ENCODE data around the gene SLC4A2. TPM values are rescaled to one million over a fixed set of nuclear protein-coding genes. Genes with fewer than 3 reads are reported as not detected.
A peak's percentile ranks its signal among the peaks of the same experiment; 100 is the strongest.

Gene SLC4A2
- total RNA-seq, 2 donors from 2014 or later: 50.1 to 147 TPM

GRCh38 chr7:151051108-151051507 is 8.3 kb upstream of the SLC4A2 start:
- H3K4me3 ChIP-seq: no peak overlapping the region
- H3K27me3 ChIP-seq: no peaks in the 10 kb centered on the region
- DNase-seq: peak; percentile 61 to 73 (median 63)

GRCh38 chr7:151053096-151053495 is 6.3 kb upstream of the SLC4A2 start:
- no peak for ATAC-seq
- intact Hi-C loops (cut with DNase I): no loop called here
- no peak for DNase-seq
- H3K4me1 ChIP-seq: peaks cover 20% of the 10 kb centered on the region
- H3K27me3 ChIP-seq: no peaks in the 10 kb centered on the region
- H3K27ac ChIP-seq: no peak overlapping the region
- H3K36me3 ChIP-seq (replicated peaks in 1 of 2; ENCODE audit: insufficient read depth in 1 of 2, low read depth in 2 of 2): no peaks in the 10 kb centered on the region
- no peak overlapping the region for H3K4me3 ChIP-seq
- TF ChIP-seq POLR2A (IDR thresholded peaks at IDR 0.05): no peak
- TF ChIP-seq, protein P1, sequence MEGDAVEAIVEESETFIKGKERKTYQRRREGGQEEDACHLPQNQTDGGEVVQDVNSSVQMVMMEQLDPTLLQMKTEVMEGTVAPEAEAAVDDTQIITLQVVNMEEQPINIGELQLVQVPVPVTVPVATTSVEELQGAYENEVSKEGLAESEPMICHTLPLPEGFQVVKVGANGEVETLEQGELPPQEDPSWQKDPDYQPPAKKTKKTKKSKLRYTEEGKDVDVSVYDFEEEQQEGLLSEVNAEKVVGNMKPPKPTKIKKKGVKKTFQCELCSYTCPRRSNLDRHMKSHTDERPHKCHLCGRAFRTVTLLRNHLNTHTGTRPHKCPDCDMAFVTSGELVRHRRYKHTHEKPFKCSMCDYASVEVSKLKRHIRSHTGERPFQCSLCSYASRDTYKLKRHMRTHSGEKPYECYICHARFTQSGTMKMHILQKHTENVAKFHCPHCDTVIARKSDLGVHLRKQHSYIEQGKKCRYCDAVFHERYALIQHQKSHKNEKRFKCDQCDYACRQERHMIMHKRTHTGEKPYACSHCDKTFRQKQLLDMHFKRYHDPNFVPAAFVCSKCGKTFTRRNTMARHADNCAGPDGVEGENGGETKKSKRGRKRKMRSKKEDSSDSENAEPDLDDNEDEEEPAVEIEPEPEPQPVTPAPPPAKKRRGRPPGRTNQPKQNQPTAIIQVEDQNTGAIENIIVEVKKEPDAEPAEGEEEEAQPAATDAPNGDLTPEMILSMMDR (IDR thresholded peaks at IDR 0.05): no peak
- 83 to 86% methylated on average over 4 of the region's 4 CpGs for WGBS, 2 donors
- no peaks in the 10 kb centered on the region for H3K9me3 ChIP-seq

More at GRCh38 chr7:151051108-151051507, 8.3 kb upstream of the SLC4A2 start:
- TF ChIP-seq, protein P1 (IDR thresholded peaks at IDR 0.05): no peak
- H3K4me1 ChIP-seq: peaks cover 8% of the 10 kb centered on the region
- no peaks in the 10 kb centered on the region for H3K9me3 ChIP-seq
- intact Hi-C loops (cut with DNase I): no loop called here
- peak; percentile 83 for ATAC-seq
- no peaks in the 10 kb centered on the region for H3K36me3 ChIP-seq (replicated peaks in 1 of 2; ENCODE audit: insufficient read depth in 1 of 2, low read depth in 2 of 2)
- WGBS, 2 donors: 5 to 29% methylated on average over 9 to 50 of the region's 50 CpGs
- H3K27ac ChIP-seq: no peak overlapping the region

- 95% methylated on average over 8 of the region's 8 CpGs for WGBS, 2 donors
- H3K36me3 ChIP-seq (replicated peaks in 1 of 2; ENCODE audit: insufficient read depth in 1 of 2, low read depth in 2 of 2): no peaks in the 10 kb centered on the region
- no peak overlapping the region for H3K4me3 ChIP-seq
- ATAC-seq (no peak), DNase-seq (no peak)
- H3K9me3 ChIP-seq: no peaks in the 10 kb centered on the region
- no peaks in the 10 kb centered on the region for H3K27me3 ChIP-seq
- H3K27ac ChIP-seq: no peak overlapping the region
- TF ChIP-seq, protein P1 (IDR thresholded peaks at IDR 0.05): no peak
- TF ChIP-seq POLR2A (IDR thresholded peaks at IDR 0.05): no peak
- peaks cover 25% of the 10 kb centered on the region for H3K4me1 ChIP-seq
- intact Hi-C loops (cut with DNase I): no loop called here
These were observed 5.6 kb upstream of the SLC4A2 start for GRCh38 chr7:151053751-151054150.

DNA sequence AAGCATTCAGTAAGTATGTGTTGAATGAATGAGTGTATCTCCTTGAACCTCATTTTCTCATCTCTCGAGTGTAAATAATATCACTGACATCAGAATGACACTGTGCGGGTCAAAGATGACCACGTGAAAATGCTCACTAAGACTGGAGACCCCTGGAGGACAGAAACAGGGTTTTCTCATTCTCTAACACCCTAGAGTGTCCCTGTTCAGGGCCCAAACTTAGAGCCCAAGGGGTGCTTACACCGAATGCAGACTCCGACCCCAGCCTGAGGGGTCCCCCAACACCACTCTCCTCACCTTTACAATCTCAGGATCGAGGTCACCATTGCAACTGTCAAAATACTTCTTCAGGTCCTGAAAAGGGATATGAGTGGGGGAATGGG is 3.1 kb upstream of the SLC4A2 start:
- TF ChIP-seq, protein P1 (IDR thresholded peaks at IDR 0.05): no peak
- TF ChIP-seq POLR2A (IDR thresholded peaks at IDR 0.05): no peak
- Histone ChIP-seq H3K27me3 (no peaks in the 10 kb centered on the region), H3K27ac (no peak overlapping the region), H3K36me3 (replicated peaks in 1 of 2; ENCODE audit: insufficient read depth in 1 of 2, low read depth in 2 of 2) (no peaks in the 10 kb centered on the region), H3K9me3 (no peaks in the 10 kb centered on the region), H3K4me1 (peaks cover 33% of the 10 kb centered on the region), H3K4me3 (no peak overlapping the region)
- ATAC-seq: no peak
- no peak for DNase-seq
- WGBS, 2 donors: 78 to 87% methylated on average over 6 of the region's 6 CpGs
- intact Hi-C loops (cut with DNase I): no loop called here

DNA sequence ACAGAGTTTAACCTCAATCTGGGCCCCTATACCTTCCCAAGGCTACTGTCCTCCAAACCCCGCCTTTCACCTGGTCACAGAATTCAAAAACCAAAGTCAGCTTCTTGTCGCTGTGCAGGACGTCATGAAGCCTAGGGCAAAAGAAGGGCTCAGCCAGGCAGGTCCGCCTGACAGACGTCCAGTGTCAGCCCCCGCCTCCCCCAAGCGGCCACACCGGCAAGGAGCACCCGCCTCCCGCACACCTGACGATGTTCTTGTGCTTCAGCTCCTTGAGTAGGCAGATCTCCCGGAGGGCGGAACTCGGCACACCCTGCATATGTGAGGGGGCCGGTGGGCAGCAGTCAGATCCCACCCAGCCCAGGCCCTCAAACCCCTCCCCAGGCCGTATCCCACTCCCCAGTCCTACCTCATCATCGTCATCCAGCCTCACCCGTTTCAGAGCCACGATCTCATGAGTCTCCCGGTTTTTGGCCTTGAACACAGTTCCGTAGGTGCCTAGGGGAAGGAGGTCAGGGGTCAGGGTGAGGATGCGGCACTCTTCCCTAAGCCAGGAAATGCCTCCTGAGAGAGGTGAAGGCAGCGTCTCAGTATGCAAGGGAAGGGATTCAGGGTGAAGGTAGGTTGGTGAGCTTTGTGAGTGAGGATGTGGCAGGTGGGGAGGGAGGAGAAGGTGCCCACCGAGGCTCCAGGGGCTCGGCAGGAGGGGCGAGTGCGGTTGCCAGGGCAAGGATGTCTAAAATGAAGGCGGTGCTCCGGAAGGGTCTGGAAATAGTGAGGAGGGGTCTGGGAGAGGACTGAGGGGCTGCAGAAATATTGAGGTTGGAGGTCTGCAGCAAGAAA is 2.5 kb upstream of the SLC4A2 start:
- H3K36me3 ChIP-seq (replicated peaks in 1 of 2; ENCODE audit: insufficient read depth in 1 of 2, low read depth in 2 of 2): no peaks in the 10 kb centered on the region
- H3K27me3 ChIP-seq: no peaks in the 10 kb centered on the region
- peaks cover 39% of the 10 kb centered on the region for H3K4me1 ChIP-seq
- H3K9me3 ChIP-seq: no peaks in the 10 kb centered on the region
- intact Hi-C loops (cut with DNase I): no loop called here
- H3K4me3 ChIP-seq: peak overlapping the region; percentile 49 to 57
- ATAC-seq: no peak
- DNase-seq: peak in 3 of 4 donors; percentile 37 to 49 (median 46)
- no peak for TF ChIP-seq POLR2A (IDR thresholded peaks at IDR 0.05)
- TF ChIP-seq, protein P1 (IDR thresholded peaks at IDR 0.05): peak in 1 of 7 experiments; percentile 11
- 17 to 19% methylated on average over 25 to 29 of the region's 29 CpGs for WGBS, 2 donors
- no peak overlapping the region for H3K27ac ChIP-seq
